SK-N-SH (cell line): Measurements from ENCODE around the gene NEK7. TPM values are rescaled to one million over a fixed set of nuclear protein-coding genes. Genes with fewer than 3 reads are reported as not detected.
A peak's percentile ranks its signal among the peaks of the same experiment; 100 is the strongest.

Source experiments
- CTCF ChIA-PET: fragments of 300-600, 350-600 bp; formaldehyde crosslinking; extraction: SDS; loops from one replicate; lab custom pipeline; 2021; lab: Yijun Ruan, JAX
- POLR2A ChIA-PET: fragments of 350-600 bp; sonication (Branson Sonifier 250); formaldehyde crosslinking; extraction: SDS; loops from one replicate; lab custom pipeline; 2020; ENCODE audit warnings: antibody characterized with exemption, inconsistent platforms; lab: Yijun Ruan, JAX
- DNase-seq: peaks from one replicate; pipeline ENCODE4 v3.0.0; 2012
- H2AFZ ChIP-seq: fragments of 200-600 bp; sonication (generic); 2 replicates; pipeline ENCODE4 v1.8.1; 2016; ENCODE audit warnings: antibody characterized with exemption, mild to moderate bottlenecking, low read depth
- H3F3A ChIP-seq: fragments of 200-600 bp; sonication (generic); replicated peaks from 2 replicates; pipeline ENCODE3; 2016; ENCODE audit warnings: antibody characterized with exemption, mild to moderate bottlenecking; ENCODE audit not compliant: insufficient read depth
- H3K27ac ChIP-seq, 2 experiments: fragments of 200-500 bp in 1 of 2; fragments of 200-600 bp in 1 of 2; sonication (Bioruptor generic) in 1 of 2; sonication (generic), shearing (Covaris generic) in 1 of 2; 2 replicates each; pipeline versions ENCODE4 v1.5.1 to v1.6.1; 2014 to 2016; ENCODE audit warnings: low read depth in 2 of 2, inconsistent platforms in 1 of 2, low read length in 1 of 2, mild to moderate bottlenecking in 1 of 2, mixed read lengths in 1 of 2
- H3K27me3 ChIP-seq: fragments of 200-600 bp; sonication (generic), shearing (Covaris generic); 2 replicates; pipeline ENCODE4 v1.6.1; 2016; ENCODE audit warnings: mixed run types; ENCODE audit not compliant: insufficient read depth
- H3K36me3 ChIP-seq, 2 experiments: fragments of 200-500 bp in 1 of 2; fragments of 200-600 bp in 1 of 2; sonication (Bioruptor generic) in 1 of 2; sonication (generic) in 1 of 2; replicated peaks in 1 of 2; 2 replicates each; pipeline versions ENCODE3 to v1.5.1; 2014 to 2016; ENCODE audit warnings: low read length in 1 of 2, mild to moderate bottlenecking in 1 of 2; ENCODE audit not compliant: insufficient read depth in 2 of 2, control insufficient read depth in 1 of 2
- H3K4me1 ChIP-seq, 2 experiments: fragments of 200-500 bp in 1 of 2; fragments of 200-600 bp in 1 of 2; sonication (Bioruptor generic) in 1 of 2; sonication (generic), shearing (Covaris generic) in 1 of 2; 2 replicates each; pipeline versions ENCODE4 v1.5.1 to v1.6.1; 2014 to 2016; ENCODE audit warnings: low read depth in 1 of 2, low read length in 1 of 2, mixed run types in 1 of 2; ENCODE audit not compliant: insufficient read depth in 2 of 2, control insufficient read depth in 1 of 2
- H3K4me2 ChIP-seq: fragments of 200-600 bp; sonication (generic), shearing (Covaris generic); 2 replicates; pipeline ENCODE4 v1.6.1; 2017; ENCODE audit warnings: mixed run types
- H3K4me3 ChIP-seq, 2 experiments: fragments of 200-500 bp in 1 of 2; fragments of 200-600 bp in 1 of 2; sonication (Bioruptor generic) in 1 of 2; sonication (generic), shearing (Covaris generic) in 1 of 2; 2 replicates each; pipeline versions ENCODE4 v1.5.1 to v1.8.1; 2014 to 2016; ENCODE audit warnings: low read depth in 2 of 2, inconsistent platforms in 1 of 2, low read length in 1 of 2, mild to moderate bottlenecking in 1 of 2, mixed read lengths in 1 of 2, moderate library complexity in 1 of 2
- H3K79me2 ChIP-seq: fragments of 200-600 bp; sonication (generic); 2 replicates; pipeline ENCODE4 v1.8.1; 2017; ENCODE audit warnings: mild to moderate bottlenecking; ENCODE audit not compliant: insufficient read depth
- H3K9ac ChIP-seq: fragments of 200-600 bp; sonication (generic); 2 replicates; pipeline ENCODE4 v1.6.1; 2017; ENCODE audit warnings: mixed run types
- H3K9me2 ChIP-seq: fragments of 200-600 bp; sonication (generic); 2 replicates; pipeline ENCODE4 v1.6.1; 2017; ENCODE audit warnings: mixed run types
- H3K9me3 ChIP-seq: fragments of 200-600 bp; sonication (generic); 2 replicates; pipeline ENCODE4 v1.6.1; 2017; ENCODE audit warnings: mixed run types, mild to moderate bottlenecking, moderate library complexity
- H4K20me1 ChIP-seq: fragments of 200-600 bp; sonication (generic); 2 replicates; pipeline ENCODE4 v1.6.1; 2017; ENCODE audit warnings: mild to moderate bottlenecking, mixed run types; ENCODE audit not compliant: insufficient read depth
- EP300 ChIP-seq, 2 experiments: IDR thresholded peaks; 2 replicates each; pipeline versions ENCODE4 v1.4.0 to v1.6.1; 2012; ENCODE audit warnings: borderline replicate concordance in 1 of 2, low read depth in 1 of 2, low read length in 1 of 2
- FOSL2 ChIP-seq: IDR thresholded peaks from 2 replicates; pipeline ENCODE4 v1.4.0; 2012; ENCODE audit warnings: low read depth, mild to moderate bottlenecking, moderate library complexity, borderline replicate concordance
- FOXJ3 ChIP-seq: sonication (generic); formaldehyde crosslinking; IDR thresholded peaks from 2 replicates; pipeline ENCODE4 v1.5.1; 2020; ENCODE audit warnings: mild to moderate bottlenecking, missing genetic modification reagents
- FOXM1 ChIP-seq: IDR thresholded peaks from 2 replicates; pipeline ENCODE4 v1.4.0; 2012; ENCODE audit warnings: low read depth, mild to moderate bottlenecking
- GATA2 ChIP-seq: sonication (generic); formaldehyde crosslinking; IDR thresholded peaks from 2 replicates; pipeline ENCODE4 v1.5.0; 2020; ENCODE audit warnings: mild to moderate bottlenecking, missing genetic modification reagents
- JUND ChIP-seq: IDR thresholded peaks from 2 replicates; pipeline ENCODE4 v1.4.0; 2012
- NFIC ChIP-seq: IDR thresholded peaks from 2 replicates; pipeline ENCODE4 v1.4.0; 2012; ENCODE audit warnings: borderline replicate concordance
- POLR2AphosphoS5 ChIP-seq: IDR thresholded peaks from 2 replicates; pipeline ENCODE4 v1.6.1; 2012; ENCODE audit warnings: low read depth, low read length
- RAD21 ChIP-seq: IDR thresholded peaks from 2 replicates; pipeline ENCODE4 v1.6.1; 2012; ENCODE audit warnings: mild to moderate bottlenecking, low read length
- RXRA ChIP-seq: IDR thresholded peaks from 2 replicates; pipeline ENCODE4 v1.4.0; 2012; ENCODE audit warnings: low read depth, mild to moderate bottlenecking, borderline replicate concordance
- SIN3A ChIP-seq: IDR thresholded peaks from 2 replicates; pipeline ENCODE4 v1.6.1; 2012; ENCODE audit warnings: low read depth, mild to moderate bottlenecking, low read length, moderate library complexity, borderline replicate concordance
- TCF12 ChIP-seq: IDR thresholded peaks from 2 replicates; pipeline ENCODE4 v1.4.0; 2012
- TEAD4 ChIP-seq: IDR thresholded peaks from 2 replicates; pipeline ENCODE4 v1.4.0; 2012; ENCODE audit warnings: mild to moderate bottlenecking, borderline replicate concordance; ENCODE audit not compliant: insufficient read depth
- WGBS: methylation state at CpG from one replicate; pipeline ENCODE4 v1.1.6; 2017; ENCODE audit warnings: low lambda C conversion rate; 5-methylcytosine and 5-hydroxymethylcytosine counted together
- polyA plus RNA-seq, 3 experiments: library from polyadenylated mRNA; depleted of rRNA; stranded (reverse); fragments of >200 nt; gene quantifications; 2 replicates each; pipeline ENCODE4 v1.2.3, GENCODE V29; 2012
- TF ChIP-seq, protein P1 (sequence below): IDR thresholded peaks from 2 replicates; pipeline ENCODE4 v1.6.1; 2012; ENCODE audit warnings: mild to moderate bottlenecking, low read depth, low read length, moderate library complexity

The NEK7 gene
- polyA plus RNA-seq, 1 of the 3 experiments (the other 2 are of a cell fraction) = 85.8 TPM

DNA sequence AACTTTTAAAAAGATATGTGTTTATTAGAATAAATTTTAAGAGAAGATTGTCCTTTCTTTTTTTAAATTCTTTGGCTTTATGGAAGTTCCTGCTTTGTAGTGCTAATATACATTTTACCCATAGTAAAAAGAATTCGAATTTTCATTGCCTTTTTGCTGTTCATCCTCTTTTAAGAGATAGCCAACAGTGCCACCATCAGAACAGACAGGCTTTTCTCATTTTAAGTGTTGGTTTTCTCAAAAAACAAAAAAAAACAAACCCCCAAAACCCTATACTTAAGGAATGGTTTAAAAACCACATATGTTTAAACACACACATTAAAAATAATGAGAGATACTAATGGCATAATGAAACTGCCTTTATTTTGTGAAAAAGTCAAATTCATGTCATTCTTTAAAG, 118.8 kb downstream of the NEK7 start:
- WGBS = 67% methylated on average over 1 of the region's 1 CpG
- Histone ChIP-seq H3K4me1 (peaks cover 37 to 50% of the 10 kb centered on the region in 2 experiments; a peak in 3 of 4 replicates), H3K4me2 (no peak overlapping the region), H3K9me3 (no peaks in the 10 kb centered on the region), H3F3A (peaks cover 68% of the 10 kb centered on the region), H3K27me3 (no peaks in the 10 kb centered on the region), H3K79me2 (peaks cover 96% of the 10 kb centered on the region), H3K4me3 (no peak overlapping the region), H4K20me1 (no peaks in the 10 kb centered on the region), H3K36me3 (peaks cover 41 to 56% of the 10 kb centered on the region in 2 experiments), H3K27ac (peak overlapping the region in 1 of 2 experiments; percentile 39; a peak in 2 of 4 replicates), H2AFZ (no peak overlapping the region), H3K9ac (no peak overlapping the region), H3K9me2 (no peaks in the 10 kb centered on the region)
- ChIA-PET CTCF (no interaction called here), POLR2A (no interaction called here)
- no peak for DNase-seq
- peak; percentile 43; the same call in 1 of the 2 replicates for TF ChIP-seq RAD21
- TF ChIP-seq, protein P1, sequence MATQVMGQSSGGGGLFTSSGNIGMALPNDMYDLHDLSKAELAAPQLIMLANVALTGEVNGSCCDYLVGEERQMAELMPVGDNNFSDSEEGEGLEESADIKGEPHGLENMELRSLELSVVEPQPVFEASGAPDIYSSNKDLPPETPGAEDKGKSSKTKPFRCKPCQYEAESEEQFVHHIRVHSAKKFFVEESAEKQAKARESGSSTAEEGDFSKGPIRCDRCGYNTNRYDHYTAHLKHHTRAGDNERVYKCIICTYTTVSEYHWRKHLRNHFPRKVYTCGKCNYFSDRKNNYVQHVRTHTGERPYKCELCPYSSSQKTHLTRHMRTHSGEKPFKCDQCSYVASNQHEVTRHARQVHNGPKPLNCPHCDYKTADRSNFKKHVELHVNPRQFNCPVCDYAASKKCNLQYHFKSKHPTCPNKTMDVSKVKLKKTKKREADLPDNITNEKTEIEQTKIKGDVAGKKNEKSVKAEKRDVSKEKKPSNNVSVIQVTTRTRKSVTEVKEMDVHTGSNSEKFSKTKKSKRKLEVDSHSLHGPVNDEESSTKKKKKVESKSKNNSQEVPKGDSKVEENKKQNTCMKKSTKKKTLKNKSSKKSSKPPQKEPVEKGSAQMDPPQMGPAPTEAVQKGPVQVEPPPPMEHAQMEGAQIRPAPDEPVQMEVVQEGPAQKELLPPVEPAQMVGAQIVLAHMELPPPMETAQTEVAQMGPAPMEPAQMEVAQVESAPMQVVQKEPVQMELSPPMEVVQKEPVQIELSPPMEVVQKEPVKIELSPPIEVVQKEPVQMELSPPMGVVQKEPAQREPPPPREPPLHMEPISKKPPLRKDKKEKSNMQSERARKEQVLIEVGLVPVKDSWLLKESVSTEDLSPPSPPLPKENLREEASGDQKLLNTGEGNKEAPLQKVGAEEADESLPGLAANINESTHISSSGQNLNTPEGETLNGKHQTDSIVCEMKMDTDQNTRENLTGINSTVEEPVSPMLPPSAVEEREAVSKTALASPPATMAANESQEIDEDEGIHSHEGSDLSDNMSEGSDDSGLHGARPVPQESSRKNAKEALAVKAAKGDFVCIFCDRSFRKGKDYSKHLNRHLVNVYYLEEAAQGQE = no peak

DNA sequence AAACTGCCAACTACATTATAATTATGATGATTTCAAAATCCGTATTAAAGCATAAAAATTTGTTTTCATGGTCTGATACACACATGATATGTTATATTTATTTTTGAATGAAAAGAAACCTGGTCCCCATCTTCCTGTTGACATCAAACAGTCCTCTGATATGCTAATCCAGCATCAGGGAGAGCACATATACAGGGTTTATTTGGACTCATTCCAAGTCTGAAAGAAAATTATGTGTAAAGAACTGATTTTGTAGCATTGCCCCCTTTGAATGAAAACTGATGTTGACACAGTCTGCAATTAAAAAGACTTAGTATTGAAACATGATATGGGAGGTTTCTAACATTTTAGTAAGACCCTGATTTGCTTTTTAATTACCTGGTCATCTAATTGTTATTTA, 119.4 kb downstream of the NEK7 start:
- Histone ChIP-seq H3K4me1 (peaks cover 35 to 50% of the 10 kb centered on the region in 2 experiments; a peak in 3 of 4 replicates), H4K20me1 (no peaks in the 10 kb centered on the region), H3K27me3 (no peaks in the 10 kb centered on the region), H3K36me3 (peaks cover 40 to 56% of the 10 kb centered on the region in 2 experiments), H3K9me2 (no peaks in the 10 kb centered on the region), H3F3A (peaks cover 63% of the 10 kb centered on the region), H3K4me3 (no peak overlapping the region), H2AFZ (no peak overlapping the region), H3K9me3 (no peaks in the 10 kb centered on the region), H3K9ac (no peak overlapping the region)
- CTCF ChIA-PET = interaction anchor here (1.1 kb wide), 1 partner anchor 11 kb away, joined by 3 read pairs; no protein-coding TSS in a partner anchor
- WGBS = 78% methylated on average over 1 of the region's 1 CpG
- DNase-seq = no peak
- TF ChIP-seq NFIC (0 out of 2 replicates have a peak, but pooled peaks have one; percentile 6), FOSL2 (no peak)
- TF ChIP-seq, all 33 proteins: peak for 1
- POLR2A ChIA-PET = no interaction called here
- Histone ChIP-seq H3K4me2 (no peak overlapping the region), H3K79me2 (peaks cover 94% of the 10 kb centered on the region), H3K27ac (peak overlapping the region; percentile 0 to 14; a peak in 2 of 4 replicates)

DNA sequence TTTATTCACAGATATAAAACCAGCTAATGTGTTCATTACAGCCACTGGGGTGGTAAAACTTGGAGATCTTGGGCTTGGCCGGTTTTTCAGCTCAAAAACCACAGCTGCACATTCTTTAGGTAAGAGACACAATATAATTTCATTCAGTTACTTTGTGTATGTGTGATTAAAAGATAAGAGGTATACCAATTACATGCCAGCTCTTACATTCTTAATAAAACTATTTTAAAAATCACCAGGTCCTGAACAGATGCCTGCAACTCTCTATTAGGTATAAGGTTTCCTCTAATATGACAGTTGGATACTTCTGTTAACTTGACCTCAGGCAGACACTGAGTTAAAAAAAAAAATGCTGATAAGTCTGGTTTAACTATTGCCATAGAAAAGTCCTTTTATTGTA, 122.1 kb downstream of the NEK7 start:
- 25% methylated on average over 1 of the region's 1 CpG for WGBS
- Histone ChIP-seq H4K20me1 (no peaks in the 10 kb centered on the region), H3K4me3 (no peak overlapping the region), H3K4me2 (0 out of 2 replicates have a peak overlapping the region, but pooled peaks have one; percentile 21), H2AFZ (no peak overlapping the region), H3F3A (peaks cover 55% of the 10 kb centered on the region), H3K27ac (peak overlapping the region; percentile 55 to 84), H3K9me2 (no peaks in the 10 kb centered on the region), H3K27me3 (no peaks in the 10 kb centered on the region), H3K9me3 (no peaks in the 10 kb centered on the region), H3K9ac (no peak overlapping the region), H3K36me3 (peaks cover 52 to 73% of the 10 kb centered on the region in 2 experiments), H3K79me2 (peaks cover 92% of the 10 kb centered on the region), H3K4me1 (peaks cover 26 to 40% of the 10 kb centered on the region in 2 experiments)
- ChIA-PET CTCF (no interaction called here), POLR2A (no interaction called here)
- DNase-seq = no peak
- TF ChIP-seq FOXJ3 = no peak
- TF ChIP-seq EP300 (IDR thresholded peaks at IDR 0.05; ENCODE audit: borderline replicate concordance in 1 of 2, low read depth in 1 of 2, low read length in 1 of 2) = peak; percentile 35 to 57; a peak in 2 of 4 replicates
- peak; percentile 67 for TF ChIP-seq TEAD4
- TF ChIP-seq JUND = peak; percentile 48
- 0 out of 2 replicates have a peak, but pooled peaks have one; percentile 27 for TF ChIP-seq POLR2AphosphoS5
- TF ChIP-seq SIN3A = no peak; the same call in 1 of the 2 replicates
- peak; percentile 46; the same call in 1 of the 2 replicates for TF ChIP-seq NFIC
- peak; percentile 44; the same call in 1 of the 2 replicates for TF ChIP-seq FOXM1
- peak; percentile 76 for TF ChIP-seq RXRA
- TF ChIP-seq TCF12 = peak; percentile 87
- TF ChIP-seq GATA2 (CRISPR knock-in tag) = no peak
- TF ChIP-seq, protein P1 = no peak
